Pancreas (tissue), 10 donors: ENCODE measurements around the gene ST3GAL6. TPM values are rescaled to one million over a fixed set of nuclear protein-coding genes. Genes with fewer than 3 reads are reported as not detected.

Source experiments
- ATAC-seq, 4 donors: fragments of 200-7000 bp; cut with Tn5 transposase; one replicate each; pipeline versions ENCODE4 v1.8.0 to v1.9.1; 2020; ENCODE audit warnings: mild to moderate bottlenecking in 4 of 4, moderate library complexity in 4 of 4
- DNase-seq, 6 donors: peaks; one replicate each; pipeline ENCODE4 v3.0.0-alpha.2; 2020
- FAIRE-seq: peaks from 2 replicates; lab custom pipeline; 2012; peaks lifted over from hg19 to GRCh38; lab: Jason Lieb, UNC
- H3K27ac ChIP-seq, 4 donors: fragments of 200-600 bp; sonication (generic); 1 replicate in 3 of 4; 2 replicates in 1 of 4; pipeline versions ENCODE4 v1.5.0 to v1.8.0; 2020
- H3K27me3 ChIP-seq, 4 donors: fragments of 200-600 bp; one replicate each; pipeline ENCODE4 v1.8.0; 2021
- H3K36me3 ChIP-seq, 3 donors: fragments of 200-600 bp; sonication (generic) in 1 of 3; one replicate each; pipeline versions ENCODE4 v1.5.0 to v1.8.0; 2020 to 2021
- H3K4me1 ChIP-seq, 3 donors: fragments of 200-600 bp; one replicate each; pipeline ENCODE4 v1.8.0; 2021
- H3K4me3 ChIP-seq, 4 donors: fragments of 200-600 bp; sonication (generic) in 2 of 4; one replicate each; pipeline versions ENCODE4 v1.5.0 to v1.8.0; 2020 to 2021
- H3K9me3 ChIP-seq, 4 donors: fragments of 200-600 bp; one replicate each; pipeline ENCODE4 v1.8.0; 2021
- WGBS, 2 donors: extraction: QIAGEN DNeasy Blood & Tissue Kit; methylation state at CpG; one replicate each; pipeline ENCODE4 v1.1.7; 2013; 5-methylcytosine and 5-hydroxymethylcytosine counted together
- intact Hi-C, 3 donors: fragments of 100-400 bp; cut with DNase I; formaldehyde crosslinking; loops; one replicate each; pipeline versions ENCODE4 v1.11.1 to v1.14.2; 2022
- polyA plus RNA-seq, 2 donors: library from polyadenylated mRNA; stranded (reverse); fragments of 200-250 nt; gene quantifications; one replicate each; pipeline ENCODE4 v1.2.3, GENCODE V29; 2013
- total RNA-seq, 6 donors: library from RNA; stranded (reverse); fragmentation: NEBNext Ultra II Directional in 4 of 6; extraction: Animal tissue kit (Norgen Biotek cat#: 25700) in 4 of 6; gene quantifications; one replicate each; pipeline versions ENCODE4 v1.2.1 to v1.2.4, GENCODE V29; 2021 to 2023
- TF ChIP-seq, protein P1 (sequence below), 4 donors: fragments of 200-600 bp; sonication (generic) in 3 of 4; IDR thresholded peaks; one replicate each; pipeline versions ENCODE4 v1.5.0 to v1.8.0; 2021; ENCODE audit warnings: antibody characterized with exemption in 4 of 4
- donor health status: healthy with polysubstance abuse.
- donor health status: DM: no; HTN: no; CAD: no; lungs with moderate emphysema.
- donor health status: DM: no; HTN: no; CAD: no.
- donor health status: control.
- donor health status: control.
- donor health status: Bipolar disorder and iron deficiency.
- donor health status: DM: yes; HTN: yes; CAD: no.
- donor health status: DM: no; HTN: no; CAD: no.
- donor health status: DM: no; HTN: no; CAD: no.
- donor health status: DM: yes; HTN: yes; CAD: no.

The ST3GAL6 gene
- total and polyA plus RNA-seq, 8 donors, result 3.6 to 16.1 (median 6.7) TPM

DNA sequence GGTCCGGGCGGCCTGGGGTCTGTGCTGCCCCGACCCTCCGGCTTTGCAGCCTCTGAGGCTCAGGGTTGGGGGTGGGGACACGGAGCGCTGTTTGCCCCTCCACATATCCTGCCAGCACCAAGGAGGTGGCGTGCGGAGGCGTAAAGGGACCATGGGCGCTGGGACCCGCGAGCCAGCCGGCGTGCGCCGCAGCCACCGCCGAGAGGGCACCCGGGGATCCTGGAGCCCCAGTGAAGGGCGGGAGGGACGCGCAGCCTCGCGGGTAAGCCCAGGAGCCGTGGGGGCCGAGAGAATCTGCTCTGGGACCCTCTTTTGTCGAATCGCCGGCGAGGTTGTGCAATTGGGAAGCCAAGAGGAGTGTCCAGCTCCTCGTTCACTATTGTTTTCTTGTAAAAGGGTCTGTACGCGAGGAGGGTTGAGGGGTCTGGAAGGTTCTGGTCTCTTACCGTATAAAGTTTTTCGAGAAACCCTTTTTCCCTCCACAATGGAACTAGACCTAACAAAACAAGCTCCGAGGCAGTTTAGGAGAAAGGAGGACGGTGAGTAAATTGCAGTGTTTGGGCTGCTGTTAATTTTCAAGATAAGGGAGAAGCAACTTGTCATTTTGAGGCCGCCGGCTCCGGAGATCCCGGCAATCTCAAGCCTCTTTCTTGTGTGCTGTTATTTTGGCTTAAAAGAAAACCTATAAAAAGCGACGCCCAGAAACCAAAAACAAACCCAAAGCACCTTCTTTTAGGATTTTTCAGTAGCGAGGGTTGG, 29.9 kb upstream of the ST3GAL6 start:
- intact Hi-C loops, result loop anchor here in 1 of 3 donors (10.0 kb wide), 1 partner anchor 52 kb away; no protein-coding TSS in a partner anchor
- peak in 4 of 6 donors; percentile 7 to 74 (median 28) for DNase-seq
- TF ChIP-seq, protein P1, sequence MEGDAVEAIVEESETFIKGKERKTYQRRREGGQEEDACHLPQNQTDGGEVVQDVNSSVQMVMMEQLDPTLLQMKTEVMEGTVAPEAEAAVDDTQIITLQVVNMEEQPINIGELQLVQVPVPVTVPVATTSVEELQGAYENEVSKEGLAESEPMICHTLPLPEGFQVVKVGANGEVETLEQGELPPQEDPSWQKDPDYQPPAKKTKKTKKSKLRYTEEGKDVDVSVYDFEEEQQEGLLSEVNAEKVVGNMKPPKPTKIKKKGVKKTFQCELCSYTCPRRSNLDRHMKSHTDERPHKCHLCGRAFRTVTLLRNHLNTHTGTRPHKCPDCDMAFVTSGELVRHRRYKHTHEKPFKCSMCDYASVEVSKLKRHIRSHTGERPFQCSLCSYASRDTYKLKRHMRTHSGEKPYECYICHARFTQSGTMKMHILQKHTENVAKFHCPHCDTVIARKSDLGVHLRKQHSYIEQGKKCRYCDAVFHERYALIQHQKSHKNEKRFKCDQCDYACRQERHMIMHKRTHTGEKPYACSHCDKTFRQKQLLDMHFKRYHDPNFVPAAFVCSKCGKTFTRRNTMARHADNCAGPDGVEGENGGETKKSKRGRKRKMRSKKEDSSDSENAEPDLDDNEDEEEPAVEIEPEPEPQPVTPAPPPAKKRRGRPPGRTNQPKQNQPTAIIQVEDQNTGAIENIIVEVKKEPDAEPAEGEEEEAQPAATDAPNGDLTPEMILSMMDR (IDR thresholded peaks at IDR 0.05), result no peak
- WGBS, 2 donors, result 0 to 1% methylated on average over 44 of the region's 44 CpGs
- Histone ChIP-seq H3K9me3 (no peaks in the 10 kb centered on the region), H3K36me3 (no peaks in the 10 kb centered on the region), H3K27ac (peak overlapping the region; percentile 10 to 77 (median 65)), H3K4me3 (peak overlapping the region; percentile 54 to 83 (median 69)), H3K4me1 (no peaks in the 10 kb centered on the region), H3K27me3 (no peaks in the 10 kb centered on the region)
- peak; percentile 51 to 75 (median 68) for ATAC-seq
- FAIRE-seq, result no peak

DNA sequence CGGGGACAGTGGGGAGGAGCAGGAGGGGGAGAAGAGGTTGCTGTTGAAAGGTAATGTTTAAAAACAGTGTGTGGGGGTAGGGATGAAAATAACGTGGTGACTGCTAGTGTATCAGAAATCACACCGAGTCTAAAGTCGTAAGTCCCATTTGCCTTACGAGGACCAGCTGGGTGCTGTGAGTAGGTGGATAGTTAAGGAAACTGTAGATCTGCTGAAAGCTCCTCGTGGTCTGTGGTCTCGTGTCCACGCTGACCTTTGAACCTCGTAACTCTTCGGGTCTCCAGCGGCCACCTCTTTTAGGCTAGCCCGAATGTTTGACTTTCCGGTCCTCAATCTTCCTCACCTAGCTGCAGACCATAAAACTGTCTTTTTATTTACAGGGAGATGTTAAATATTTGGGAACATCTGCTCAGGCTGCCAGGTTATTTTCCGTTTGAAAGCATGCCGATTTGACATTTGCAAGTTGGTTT, 29.3 kb upstream of the ST3GAL6 start:
- peak overlapping the region; percentile 54 to 83 (median 69) for H3K4me3 ChIP-seq
- H3K27me3 ChIP-seq, result no peaks in the 10 kb centered on the region
- TF ChIP-seq, protein P1 (IDR thresholded peaks at IDR 0.05), result no peak
- H3K9me3 ChIP-seq, result no peaks in the 10 kb centered on the region
- H3K27ac ChIP-seq, result peak overlapping the region in 2 of 4 donors; percentile 69 to 77
- DNase-seq, result peak in 2 of 6 donors; percentile 17 to 20
- ATAC-seq, result peak in 3 of 4 donors; percentile 9 to 33 (median 24)
- intact Hi-C loops, result loop anchor here in 1 of 3 donors (10.0 kb wide), 1 partner anchor 51 kb away; no protein-coding TSS in a partner anchor
- 11 to 14% methylated on average over 15 of the region's 15 CpGs for WGBS, 2 donors
- H3K36me3 ChIP-seq, result no peaks in the 10 kb centered on the region
- H3K4me1 ChIP-seq, result no peaks in the 10 kb centered on the region
- FAIRE-seq, result no peak

DNA sequence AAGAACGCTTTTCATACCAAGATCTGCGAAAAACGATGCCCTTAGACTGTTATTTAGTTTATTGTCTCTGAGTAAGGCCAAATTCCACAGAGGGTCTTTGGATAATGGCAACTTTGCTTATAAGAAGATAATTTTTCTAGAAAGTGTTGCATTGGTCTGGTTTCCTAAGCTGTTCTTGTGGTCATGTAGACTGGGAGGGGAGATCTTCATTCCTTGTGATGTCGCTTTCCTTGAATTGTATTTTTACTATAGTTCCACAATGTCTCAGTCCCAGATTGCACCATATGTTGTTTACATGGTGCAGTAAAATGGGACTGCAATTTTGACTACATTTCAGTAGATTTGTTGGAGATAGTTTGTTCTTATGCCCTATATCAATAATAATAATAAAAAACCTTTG, 28.8 kb upstream of the ST3GAL6 start:
- no peaks in the 10 kb centered on the region for H3K9me3 ChIP-seq
- H3K27ac ChIP-seq, result peak overlapping the region in 1 of 4 donors; percentile 69
- DNase-seq (no peak), FAIRE-seq (no peak), ATAC-seq (no peak)
- no peaks in the 10 kb centered on the region for H3K27me3 ChIP-seq
- no peaks in the 10 kb centered on the region for H3K4me1 ChIP-seq
- 58 to 71% methylated on average over 4 of the region's 4 CpGs for WGBS, 2 donors
- H3K36me3 ChIP-seq, result no peaks in the 10 kb centered on the region
- peak overlapping the region in 3 of 4 donors; percentile 54 to 70 (median 68) for H3K4me3 ChIP-seq
- TF ChIP-seq, protein P1 (IDR thresholded peaks at IDR 0.05), result no peak
- intact Hi-C loops, result loop anchor here in 1 of 3 donors (10.0 kb wide), 1 partner anchor 50 kb away; no protein-coding TSS in a partner anchor

DNA sequence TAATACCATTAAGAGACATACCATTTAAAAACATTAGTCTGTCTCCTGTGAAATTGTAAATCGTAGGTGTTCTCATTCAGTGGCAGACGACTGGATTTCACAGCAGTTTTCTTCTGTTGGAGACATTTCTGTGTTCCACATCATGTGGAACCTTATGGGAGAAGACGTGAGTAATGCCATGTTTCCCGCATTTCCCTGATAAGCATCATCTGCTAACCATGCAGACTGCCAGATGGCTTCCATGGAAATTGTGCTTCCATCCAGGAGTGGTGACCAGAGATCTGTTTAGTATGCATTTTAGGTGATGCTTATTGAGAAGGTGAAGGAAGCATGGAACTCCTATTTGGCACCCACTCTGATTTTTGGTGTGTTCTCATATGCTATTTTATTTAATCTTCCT, 28.4 kb upstream of the ST3GAL6 start:
- Histone ChIP-seq H3K4me3 (no peak overlapping the region), H3K27ac (no peak overlapping the region), H3K36me3 (no peaks in the 10 kb centered on the region), H3K9me3 (no peaks in the 10 kb centered on the region), H3K27me3 (no peaks in the 10 kb centered on the region), H3K4me1 (no peaks in the 10 kb centered on the region)
- WGBS, 2 donors, result 73 to 78% methylated on average over 4 of the region's 4 CpGs
- no peak for FAIRE-seq
- TF ChIP-seq, protein P1 (IDR thresholded peaks at IDR 0.05), result no peak
- ATAC-seq, result no peak
- DNase-seq, result no peak
- intact Hi-C loops, result loop anchor here in 1 of 3 donors (10.0 kb wide), 1 partner anchor 50 kb away; no protein-coding TSS in a partner anchor
